ENCODE data around the gene CD74.
A peak's percentile ranks its signal among the peaks of the same experiment; 100 is the strongest.

Gene CD74

DNA sequence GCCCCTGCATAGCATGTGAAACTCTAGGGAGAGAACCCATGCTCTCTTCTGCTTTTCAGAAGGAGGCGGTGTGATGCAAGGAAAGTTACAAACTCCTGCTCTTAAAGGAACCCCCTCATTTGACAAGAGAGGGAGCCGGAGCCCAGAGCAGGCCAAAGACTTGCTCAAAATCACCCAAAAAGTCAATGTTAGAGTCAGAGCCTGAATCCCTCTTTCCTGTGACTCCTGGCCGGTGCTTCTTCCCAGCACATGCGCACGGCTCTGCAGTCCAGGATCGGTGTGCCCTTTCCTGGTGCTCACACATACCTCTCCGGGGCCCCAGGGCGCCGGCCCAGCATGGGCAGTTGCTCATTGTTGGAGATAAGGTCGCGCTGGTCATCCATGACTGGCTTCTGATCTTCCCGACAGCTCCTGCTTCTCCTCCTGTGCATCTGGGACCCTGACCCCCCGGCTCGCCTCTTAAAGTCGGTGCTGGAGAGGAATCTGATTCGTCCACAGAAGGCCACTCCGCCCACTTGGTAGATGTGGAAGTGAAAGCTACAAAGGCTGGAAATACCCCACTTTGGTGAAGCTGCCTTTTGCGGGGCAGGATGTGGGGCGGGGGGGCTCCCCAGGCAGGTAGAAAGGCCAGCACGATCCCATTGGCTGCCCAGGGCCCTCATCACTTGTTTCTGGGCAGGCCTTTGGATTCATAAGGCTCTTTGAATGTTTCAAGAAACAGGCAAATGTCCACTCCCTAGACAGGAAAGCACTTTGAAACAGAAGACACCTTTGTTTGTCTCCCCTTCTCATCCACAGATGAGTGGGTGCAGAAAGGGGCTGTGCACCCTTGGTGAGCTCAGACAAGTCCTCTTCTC, at the start of gene CD74:
Gene CD74, minus strand, starts transcription at position 592 of the 857 bp plus-strand sequence. Its CDS starts 161 bp downstream, at position 431.
- Histone ChIP-seq H3K36me3 (replicated peaks; ENCODE audit: low read depth, low read length) (peaks cover 41% of the 10 kb centered on the region), H3K9me3 (ENCODE audit: insufficient read depth, low read length) (no peaks in the 10 kb centered on the region), H2AFZ (ENCODE audit: low read depth, low read length) (no peak within 1 kb of the TSS), H3K4me2 (ENCODE audit: low read length) (peak within 1 kb of the TSS; percentile 100), H3K79me2 (ENCODE audit: low read length) (peaks cover 60% of the 10 kb centered on the region), H4K20me1 (ENCODE audit: insufficient read depth, low read length) (peaks cover 46% of the 10 kb centered on the region), H3K4me1 (ENCODE audit: low read length) (peaks cover 44% of the 10 kb centered on the region), H3K27ac (ENCODE audit: low read length) (peak within 1 kb of the TSS; percentile 100), H3K27me3 (ENCODE audit: low read depth, low read length) (no peaks in the 10 kb centered on the region), H3K4me3 (ENCODE audit: low read length) (peak within 1 kb of the TSS; percentile 100), H3K9ac (ENCODE audit: low read length) (peak within 1 kb of the TSS; percentile 100)
- TF ChIP-seq, protein P1, sequence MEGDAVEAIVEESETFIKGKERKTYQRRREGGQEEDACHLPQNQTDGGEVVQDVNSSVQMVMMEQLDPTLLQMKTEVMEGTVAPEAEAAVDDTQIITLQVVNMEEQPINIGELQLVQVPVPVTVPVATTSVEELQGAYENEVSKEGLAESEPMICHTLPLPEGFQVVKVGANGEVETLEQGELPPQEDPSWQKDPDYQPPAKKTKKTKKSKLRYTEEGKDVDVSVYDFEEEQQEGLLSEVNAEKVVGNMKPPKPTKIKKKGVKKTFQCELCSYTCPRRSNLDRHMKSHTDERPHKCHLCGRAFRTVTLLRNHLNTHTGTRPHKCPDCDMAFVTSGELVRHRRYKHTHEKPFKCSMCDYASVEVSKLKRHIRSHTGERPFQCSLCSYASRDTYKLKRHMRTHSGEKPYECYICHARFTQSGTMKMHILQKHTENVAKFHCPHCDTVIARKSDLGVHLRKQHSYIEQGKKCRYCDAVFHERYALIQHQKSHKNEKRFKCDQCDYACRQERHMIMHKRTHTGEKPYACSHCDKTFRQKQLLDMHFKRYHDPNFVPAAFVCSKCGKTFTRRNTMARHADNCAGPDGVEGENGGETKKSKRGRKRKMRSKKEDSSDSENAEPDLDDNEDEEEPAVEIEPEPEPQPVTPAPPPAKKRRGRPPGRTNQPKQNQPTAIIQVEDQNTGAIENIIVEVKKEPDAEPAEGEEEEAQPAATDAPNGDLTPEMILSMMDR (IDR thresholded peaks at IDR 0.05; ENCODE audit: low read depth, low read length), result no peak
- TF ChIP-seq EZH2phosphoT487 (IDR thresholded peaks at IDR 0.05; ENCODE audit: low read depth), result no peak

DNA sequence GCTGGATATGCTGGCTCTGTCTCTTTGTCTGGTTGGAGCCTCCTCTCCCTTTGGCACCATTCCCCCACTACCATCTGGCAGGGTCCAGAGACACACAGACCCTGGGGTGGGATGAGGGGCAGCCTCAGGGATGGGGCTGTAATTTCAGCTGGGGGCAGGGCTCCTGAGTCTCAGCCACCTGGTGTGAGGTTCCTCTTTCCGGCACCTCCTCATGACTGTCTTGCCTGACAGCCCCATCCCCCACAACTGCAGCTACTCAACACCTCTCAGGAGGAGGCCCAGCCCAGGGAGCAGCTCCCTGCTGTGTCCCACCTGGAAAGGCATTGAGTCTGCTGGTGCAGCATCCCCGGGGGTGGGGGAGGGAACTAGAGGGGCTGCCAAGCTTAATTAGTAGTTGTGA, 48.5 kb upstream of the CD74 start:
- Histone ChIP-seq H3K4me2 (ENCODE audit: low read length) (peak overlapping the region; percentile 73), H3K4me3 (ENCODE audit: low read length) (peak overlapping the region; percentile 29; the same call in 1 of the 2 replicates), H2AFZ (ENCODE audit: low read depth, low read length) (peak overlapping the region; percentile 90), H3K4me1 (ENCODE audit: low read length) (peaks cover 33% of the 10 kb centered on the region), H3K9ac (ENCODE audit: low read length) (peak overlapping the region; percentile 54; the same call in 1 of the 2 replicates), H3K36me3 (replicated peaks; ENCODE audit: low read depth, low read length) (no peaks in the 10 kb centered on the region), H3K27ac (ENCODE audit: low read length) (peak overlapping the region; percentile 79), H4K20me1 (ENCODE audit: insufficient read depth, low read length) (no peaks in the 10 kb centered on the region), H3K79me2 (ENCODE audit: low read length) (no peaks in the 10 kb centered on the region), H3K27me3 (ENCODE audit: low read depth, low read length) (no peaks in the 10 kb centered on the region), H3K9me3 (ENCODE audit: insufficient read depth, low read length) (no peaks in the 10 kb centered on the region)
- TF ChIP-seq EZH2phosphoT487 (IDR thresholded peaks at IDR 0.05; ENCODE audit: low read depth), result no peak
- TF ChIP-seq, protein P1 (IDR thresholded peaks at IDR 0.05; ENCODE audit: low read depth, low read length), result no peak

DNA sequence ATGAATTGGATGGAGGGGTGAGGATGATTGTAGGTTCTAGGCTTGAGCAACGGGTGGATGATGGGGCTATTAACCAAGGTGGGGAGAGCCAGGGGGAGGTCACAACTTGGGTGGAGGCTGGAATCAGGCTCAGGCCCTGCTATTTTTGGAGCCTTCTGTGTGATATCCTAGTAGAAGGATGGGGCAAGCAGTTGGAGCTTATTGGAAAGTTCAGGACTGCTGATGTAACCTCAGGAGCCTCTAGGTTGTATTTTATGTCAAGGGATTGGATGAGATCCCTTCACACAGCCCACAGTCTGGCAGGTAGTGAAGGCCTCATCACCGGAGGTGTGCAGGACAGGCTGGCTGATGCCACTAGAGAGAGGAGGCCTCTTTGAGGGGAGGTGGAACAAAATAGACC, 48.1 kb upstream of the CD74 start:
- Histone ChIP-seq H3K4me1 (ENCODE audit: low read length) (peaks cover 33% of the 10 kb centered on the region), H3K36me3 (replicated peaks; ENCODE audit: low read depth, low read length) (no peaks in the 10 kb centered on the region), H3K4me2 (ENCODE audit: low read length) (peak overlapping the region; percentile 73)

More for the DNA sequence above, 48.1 kb upstream of the CD74 start:
- no peaks in the 10 kb centered on the region for H3K27me3 ChIP-seq (ENCODE audit: low read depth, low read length)
- H3K9me3 ChIP-seq (ENCODE audit: insufficient read depth, low read length), result no peaks in the 10 kb centered on the region
- peak overlapping the region; percentile 79 for H3K27ac ChIP-seq (ENCODE audit: low read length)
- no peak overlapping the region; the same call in 1 of the 2 replicates for H3K4me3 ChIP-seq (ENCODE audit: low read length)
- H4K20me1 ChIP-seq (ENCODE audit: insufficient read depth, low read length), result no peaks in the 10 kb centered on the region
- H3K9ac ChIP-seq (ENCODE audit: low read length), result peak overlapping the region; percentile 54; the same call in 1 of the 2 replicates
- TF ChIP-seq, protein P1 (IDR thresholded peaks at IDR 0.05; ENCODE audit: low read depth, low read length), result no peak
- TF ChIP-seq EZH2phosphoT487 (IDR thresholded peaks at IDR 0.05; ENCODE audit: low read depth), result no peak
- H2AFZ ChIP-seq (ENCODE audit: low read depth, low read length), result peak overlapping the region; percentile 47
- H3K79me2 ChIP-seq (ENCODE audit: low read length), result no peaks in the 10 kb centered on the region

Measured in OCI-LY3 (cell line).